Right lobe of liver (tissue), 4 donors: Measurements from ENCODE around the gene CAPZB.

ENCODE experiments used
- CTCF ChIP-seq, 4 donors: fragments of 200-600 bp in 3 of 4; fragments of 450-650 bp in 1 of 4; IDR thresholded peaks; one replicate each; pipeline versions ENCODE4 v1.5.1 to v1.8.0; 2016 to 2022; ENCODE audit warnings: antibody characterized with exemption in 4 of 4, mild to moderate bottlenecking in 2 of 4
- POLR2A ChIP-seq: fragments of 450-650 bp; IDR thresholded peaks from one replicate; pipeline ENCODE4 v1.6.1; 2017; ENCODE audit warnings: antibody characterized with exemption, mild to moderate bottlenecking
- donor health status: DM: no; HTN: no; CAD: no.
- donor health status: DM: no; HTN: no; CAD: no.
- donor health status: DM: no; HTN: yes; CAD: no.

- no peak for TF ChIP-seq CTCF (IDR thresholded peaks at IDR 0.05)
- no peak for TF ChIP-seq POLR2A
These were observed 80.6 kb downstream of the CAPZB start for GRCh38 chr1:19404748-19405147.
